Neural progenitor cell (in vitro differentiated cells): ENCODE data around the gene MUC22. TPM values are rescaled to one million over a fixed set of nuclear protein-coding genes. Genes with fewer than 3 reads are reported as not detected.

Experiments
- DNase-seq: peaks from one replicate; pipeline ENCODE4 v3.0.0-alpha.2; 2016; ENCODE audit warnings: low spot score
- H2AFZ ChIP-seq: fragments of 200-600 bp; sonication (generic); replicated peaks from 2 replicates; pipeline ENCODE4 v1.6.1; 2016; ENCODE audit warnings: antibody characterized with exemption
- H3F3A ChIP-seq: fragments of 200-600 bp; sonication (generic); 2 replicates; pipeline ENCODE4 v1.6.1; 2016; ENCODE audit warnings: antibody characterized with exemption, low read depth
- H3K27ac ChIP-seq: fragments of 200-600 bp; sonication (generic); 2 replicates; pipeline ENCODE4 v1.5.1; 2016; ENCODE audit warnings: mild to moderate bottlenecking
- H3K27me3 ChIP-seq: fragments of 200-600 bp; sonication (generic); 2 replicates; pipeline ENCODE4 v1.6.1; 2016; ENCODE audit warnings: mild to moderate bottlenecking, moderate library complexity
- H3K36me3 ChIP-seq: fragments of 200-600 bp; sonication (generic); 2 replicates; pipeline ENCODE4 v1.5.1; 2016
- H3K4me1 ChIP-seq: fragments of 200-600 bp; sonication (generic); 2 replicates; pipeline ENCODE4 v1.6.1; 2016; ENCODE audit warnings: mixed run types
- H3K4me2 ChIP-seq: fragments of 200-600 bp; sonication (generic); 2 replicates; pipeline ENCODE4 v1.6.1; 2016
- H3K4me3 ChIP-seq: fragments of 200-600 bp; sonication (generic); 2 replicates; pipeline ENCODE4 v1.5.1; 2016
- H3K79me2 ChIP-seq: fragments of 200-600 bp; sonication (generic); 2 replicates; pipeline ENCODE4 v1.6.1; 2016; ENCODE audit warnings: low read depth
- H3K9ac ChIP-seq: fragments of 200-600 bp; sonication (generic); 2 replicates; pipeline ENCODE4 v1.6.1; 2016
- H3K9me3 ChIP-seq: fragments of 200-600 bp; sonication (generic); 2 replicates; pipeline ENCODE4 v1.5.1; 2016; ENCODE audit warnings: low read depth
- H4K20me1 ChIP-seq: fragments of 200-600 bp; sonication (generic); 2 replicates; pipeline ENCODE4 v1.6.1; 2016; ENCODE audit warnings: low read depth
- H3K27ac Mint-ChIP-seq: 3 replicates; pipeline ENCODE4 v1.8.0; 2021; ENCODE audit warnings: mixed read lengths
- H3K27me3 Mint-ChIP-seq: 2 replicates; pipeline ENCODE4 v1.8.0; 2022; ENCODE audit warnings: low read depth, mild to moderate bottlenecking, inconsistent platforms, moderate library complexity, mixed read lengths; ENCODE audit not compliant: insufficient read depth
- H3K36me3 Mint-ChIP-seq: 3 replicates; pipeline ENCODE4 v1.8.0; 2021; ENCODE audit warnings: mixed read lengths
- H3K4me1 Mint-ChIP-seq: 3 replicates; pipeline ENCODE4 v1.8.0; 2021; ENCODE audit warnings: mixed read lengths
- H3K4me3 Mint-ChIP-seq: 3 replicates; pipeline ENCODE4 v1.8.0; 2021; ENCODE audit warnings: mild to moderate bottlenecking, moderate library complexity, mixed read lengths
- H3K9me3 Mint-ChIP-seq: 3 replicates; pipeline ENCODE4 v1.8.0; 2020; ENCODE audit warnings: mixed read lengths
- CTCF ChIP-seq: fragments of 200-600 bp; sonication (generic); IDR thresholded peaks from 2 replicates; pipeline ENCODE4 v1.5.1; 2017; ENCODE audit warnings: antibody characterized with exemption, mild to moderate bottlenecking
- EZH2 ChIP-seq: fragments of 200-600 bp; sonication (generic); IDR thresholded peaks from 2 replicates; pipeline ENCODE4 v1.6.1; 2017; ENCODE audit warnings: antibody characterized with exemption, mild to moderate bottlenecking, moderate library complexity
- EZH2phosphoT487 ChIP-seq: fragments of 200-600 bp; sonication (generic); IDR thresholded peaks from 2 replicates; pipeline ENCODE4 v1.6.1; 2017; ENCODE audit warnings: antibody characterized with exemption
- small RNA-seq: library from RNA; depleted of rRNA; stranded (forward); fragments of <200 nt; gene quantifications from one replicate; pipeline ENCODE3, GENCODE V24; 2015
- total RNA-seq: library from RNA; depleted of rRNA; stranded (reverse); fragments of >200 nt; gene quantifications from 2 replicates; pipeline ENCODE4 v1.2.3, GENCODE V29; 2015; ENCODE audit warnings: low replicate concordance

Gene MUC22
- total RNA-seq, 1 donor from 2014 or later = not detected

- peaks cover 4% of the 10 kb centered on the region for H3K4me1 ChIP-seq
- no peak overlapping the region for H3K4me3 ChIP-seq
- DNase-seq = no peak
- no peaks in the 10 kb centered on the region for H3K36me3 ChIP-seq
- no peaks in the 10 kb centered on the region for H3K27me3 ChIP-seq
- no peak for TF ChIP-seq EZH2
- TF ChIP-seq CTCF = no peak
- TF ChIP-seq EZH2phosphoT487 = no peak
- H3K27me3 Mint-ChIP-seq = peaks cover 3% of the 10 kb centered on the region
- H3K4me2 ChIP-seq = no peak overlapping the region
- no peak overlapping the region for H2AFZ ChIP-seq
- H3K9me3 ChIP-seq = no peaks in the 10 kb centered on the region
- H3K9ac ChIP-seq = no peak overlapping the region
- H3K4me3 Mint-ChIP-seq = no peak overlapping the region
- no peaks in the 10 kb centered on the region for H3K36me3 Mint-ChIP-seq
- peaks cover 14% of the 10 kb centered on the region for H3K4me1 Mint-ChIP-seq
- no peak overlapping the region for H3K27ac Mint-ChIP-seq
- peaks cover 5% of the 10 kb centered on the region for H3F3A ChIP-seq
- no peaks in the 10 kb centered on the region for H3K79me2 ChIP-seq
- H3K9me3 Mint-ChIP-seq = no peaks in the 10 kb centered on the region
- H4K20me1 ChIP-seq = no peaks in the 10 kb centered on the region
- no peak overlapping the region for H3K27ac ChIP-seq
These were observed 71.6 kb downstream of the MUC22 start for GRCh38 chr6:31081872-31082271.

GRCh38 chr6:31083742-31084354 lies 73.6 kb downstream of the MUC22 start:
- no peak overlapping the region for H3K27ac ChIP-seq
- Mint-ChIP-seq H3K27ac (no peak overlapping the region), H3K4me1 (peaks cover 23% of the 10 kb centered on the region), H3K36me3 (no peaks in the 10 kb centered on the region), H3K27me3 (peaks cover 3% of the 10 kb centered on the region), H3K9me3 (no peaks in the 10 kb centered on the region), H3K4me3 (no peak overlapping the region)
- H3K79me2 ChIP-seq = no peaks in the 10 kb centered on the region
- H3K9ac ChIP-seq = no peak overlapping the region
- peak; percentile 79 for DNase-seq
- H3K36me3 ChIP-seq = no peaks in the 10 kb centered on the region
- H3K9me3 ChIP-seq = no peaks in the 10 kb centered on the region
- no peaks in the 10 kb centered on the region for H3K27me3 ChIP-seq
- peaks cover 5% of the 10 kb centered on the region for H3F3A ChIP-seq
- peaks cover 4% of the 10 kb centered on the region for H3K4me1 ChIP-seq
- TF ChIP-seq EZH2phosphoT487 (no peak), CTCF (peak; percentile 59)
- H3K4me2 ChIP-seq = no peak overlapping the region
- H3K4me3 ChIP-seq = no peak overlapping the region
- peak overlapping the region; percentile 70 for H2AFZ ChIP-seq
- no peaks in the 10 kb centered on the region for H4K20me1 ChIP-seq

Small RNA genes lying within 50 kb of the gene (small RNA-seq; reads per million reads assigned to genes)
- not detected for gene RNU6-1133P

Other genes with a start within 250 kb of the MUC22 start
- 85.3 and 234 TPM in 2 replicates for gene DDR1, start 126.0 kb upstream of the MUC22 start, total RNA-seq
- gene GTF2H4, start 102.3 kb upstream of the MUC22 start, total RNA-seq = 29.2 and 50.0 TPM in 2 replicates
- 21.5 and 64.6 TPM in 2 replicates for gene VARS2, start 96.2 kb upstream of the MUC22 start, total RNA-seq
- not detected in 2 replicates for gene SFTA2, start 78.3 kb upstream of the MUC22 start, total RNA-seq
- gene MUCL3, start 69.5 kb upstream of the MUC22 start, total RNA-seq = 0.03 TPM in 1 of 2 replicates, not detected in the other
- not detected in 2 replicates for gene MUC21, start 26.8 kb upstream of the MUC22 start, total RNA-seq
- gene C6orf15, start 102.1 kb downstream of the MUC22 start, total RNA-seq = not detected in 2 replicates
- gene PSORS1C1, start 104.3 kb downstream of the MUC22 start, total RNA-seq = not detected in 2 replicates
- not detected in 2 replicates for gene CDSN, start 110.0 kb downstream of the MUC22 start, total RNA-seq
- not detected in 2 replicates for gene PSORS1C2, start 128.6 kb downstream of the MUC22 start, total RNA-seq
- 23.2 and 54.9 TPM in 2 replicates for gene CCHCR1, start 147.3 kb downstream of the MUC22 start, total RNA-seq
- 6.2 and 9.5 TPM in 2 replicates for gene TCF19, start 148.1 kb downstream of the MUC22 start, total RNA-seq
- gene POU5F1, start 160.2 kb downstream of the MUC22 start, total RNA-seq = 17.2 and 17.4 TPM in 2 replicates